Esophagus squamous epithelium (tissue), 5 donors: Measurements from ENCODE around the gene TP53RK. TPM values are rescaled to one million over a fixed set of nuclear protein-coding genes. Genes with fewer than 3 reads are reported as not detected.

Experiments
- DNase-seq: peaks from one replicate; lab custom pipeline; 2025; lab: John Stamatoyannopoulos, UW
- H3K27ac ChIP-seq, 4 donors: fragments of 200-600 bp; sonication (generic); one replicate each; pipeline ENCODE4 v1.5.1; 2016 to 2019; ENCODE audit warnings: mild to moderate bottlenecking in 1 of 4
- H3K27me3 ChIP-seq, 4 donors: fragments of 200-600 bp; sonication (generic); 1 replicate in 3 of 4; 2 replicates in 1 of 4; pipeline versions ENCODE4 v1.5.1 to v1.6.0; 2017 to 2021; ENCODE audit warnings: antibody characterized with exemption in 1 of 4
- H3K36me3 ChIP-seq, 3 donors: fragments of 200-600 bp; sonication (generic); one replicate each; pipeline ENCODE4 v1.5.1; 2016 to 2019
- H3K4me1 ChIP-seq, 3 donors: fragments of 200-600 bp; sonication (generic); one replicate each; pipeline ENCODE4 v1.5.1; 2017 to 2019
- H3K4me3 ChIP-seq, 4 donors: fragments of 200-600 bp; sonication (generic); 1 replicate in 3 of 4; 2 replicates in 1 of 4; pipeline ENCODE4 v1.5.1; 2016 to 2019; ENCODE audit warnings: mild to moderate bottlenecking in 2 of 4, moderate library complexity in 1 of 4
- H3K9me3 ChIP-seq, 3 donors: fragments of 200-600 bp; sonication (generic); one replicate each; pipeline ENCODE4 v1.5.1; 2016 to 2019
- CTCF ChIP-seq, 6 experiments: fragments of 450-650 bp in 4 of 6; fragments of 200-600 bp in 2 of 6; sonication (generic) in 2 of 6; IDR thresholded peaks; one replicate each; pipeline ENCODE4 v1.5.1; 2016 to 2019; ENCODE audit warnings: antibody characterized with exemption in 6 of 6, mild to moderate bottlenecking in 4 of 6, moderate library complexity in 4 of 6
- POLR2A ChIP-seq, 4 donors: fragments of 450-650 bp; IDR thresholded peaks; one replicate each; pipeline ENCODE4 v1.6.1; 2017; ENCODE audit warnings: antibody characterized with exemption in 4 of 4, mild to moderate bottlenecking in 4 of 4, moderate library complexity in 3 of 4
- WGBS, 2 donors: methylation state at CpG; one replicate each; pipeline ENCODE4 v1.1.5; 2018; 5-methylcytosine and 5-hydroxymethylcytosine counted together
- intact Hi-C: fragments of 100-400 bp; cut with DNase I; formaldehyde crosslinking; loops from one replicate; pipeline ENCODE4 v1.15.0; 2022
- total RNA-seq, 4 donors: library from RNA; depleted of rRNA; stranded (reverse); fragments of >200 nt; gene quantifications; one replicate each; pipeline ENCODE4 v1.1.0, GENCODE V29; 2016
- donor health status: DM: yes; HTN: yes; CAD: no.

TP53RK gene
- total RNA-seq, 4 donors from 2014 or later = 14.3 to 20.2 (median 17.1) TPM

- TF ChIP-seq POLR2A (IDR thresholded peaks at IDR 0.05) (no peak), CTCF (IDR thresholded peaks at IDR 0.05) (no peak)
- peaks cover 0 to 11% (median 0%) of the 10 kb centered on the region in 4 donors for H3K27me3 ChIP-seq
- no peak overlapping the region for H3K27ac ChIP-seq
- intact Hi-C loops = no loop called here
- H3K9me3 ChIP-seq = no peaks in the 10 kb centered on the region
- peaks cover 0 to 5% (median 0%) of the 10 kb centered on the region in 3 donors for H3K4me1 ChIP-seq
- H3K36me3 ChIP-seq = no peaks in the 10 kb centered on the region
- WGBS, 2 donors = 74 to 76% methylated on average over 3 of the region's 3 CpGs
- DNase-seq = no peak
- H3K4me3 ChIP-seq = no peak overlapping the region
These were observed 14.2 kb upstream of the TP53RK start for GRCh38 chr20:46703435-46703834.

GRCh38 chr20:46702447-46703203 lies 13.4 kb upstream of the TP53RK start:
- intact Hi-C loops = no loop called here
- H3K4me3 ChIP-seq = no peak overlapping the region
- no peaks in the 10 kb centered on the region for H3K4me1 ChIP-seq
- no peaks in the 10 kb centered on the region for H3K9me3 ChIP-seq
- DNase-seq = no peak
- TF ChIP-seq CTCF (IDR thresholded peaks at IDR 0.05) (no peak), POLR2A (IDR thresholded peaks at IDR 0.05) (no peak)
- H3K27ac ChIP-seq = no peak overlapping the region
- H3K36me3 ChIP-seq = no peaks in the 10 kb centered on the region
- H3K27me3 ChIP-seq = peaks cover 0 to 11% (median 0%) of the 10 kb centered on the region in 4 donors
- WGBS, 2 donors = 78 to 79% methylated on average over 7 to 8 of the region's 8 CpGs

GRCh38 chr20:46701986-46702385 lies 12.7 kb upstream of the TP53RK start:
- Histone ChIP-seq H3K36me3 (no peaks in the 10 kb centered on the region), H3K4me3 (no peak overlapping the region), H3K27me3 (peaks cover 0 to 11% (median 0%) of the 10 kb centered on the region in 4 donors), H3K27ac (no peak overlapping the region), H3K9me3 (no peaks in the 10 kb centered on the region), H3K4me1 (no peaks in the 10 kb centered on the region)
- TF ChIP-seq POLR2A (IDR thresholded peaks at IDR 0.05) (no peak), CTCF (IDR thresholded peaks at IDR 0.05) (no peak)
- intact Hi-C loops = no loop called here
- 81 to 85% methylated on average over 3 to 4 of the region's 5 CpGs for WGBS, 2 donors
- no peak for DNase-seq

GRCh38 chr20:46701556-46701955 lies 12.3 kb upstream of the TP53RK start:
- TF ChIP-seq POLR2A (IDR thresholded peaks at IDR 0.05) (no peak), CTCF (IDR thresholded peaks at IDR 0.05) (no peak)
- Histone ChIP-seq H3K4me1 (no peaks in the 10 kb centered on the region), H3K27ac (no peak overlapping the region), H3K27me3 (peaks cover 0 to 11% (median 0%) of the 10 kb centered on the region in 4 donors), H3K9me3 (no peaks in the 10 kb centered on the region), H3K4me3 (no peak overlapping the region), H3K36me3 (no peaks in the 10 kb centered on the region)
- 64 to 71% methylated on average over 4 of the region's 4 CpGs for WGBS, 2 donors
- no peak for DNase-seq
- intact Hi-C loops = no loop called here

- WGBS, 2 donors = 59 to 68% methylated on average over 2 of the region's 2 CpGs
- intact Hi-C loops = no loop called here
These were observed 11.8 kb upstream of the TP53RK start for GRCh38 chr20:46701057-46701456.

More at GRCh38 chr20:46701057-46701456, 11.8 kb upstream of the TP53RK start:
- Histone ChIP-seq H3K27ac (no peak overlapping the region), H3K4me1 (no peaks in the 10 kb centered on the region), H3K36me3 (no peaks in the 10 kb centered on the region), H3K4me3 (no peak overlapping the region), H3K27me3 (peaks cover 0 to 11% (median 0%) of the 10 kb centered on the region in 4 donors), H3K9me3 (no peaks in the 10 kb centered on the region)
- DNase-seq = no peak
- TF ChIP-seq CTCF (IDR thresholded peaks at IDR 0.05) = no peak
- no peak for TF ChIP-seq POLR2A (IDR thresholded peaks at IDR 0.05)
